ENCODE measurements around the gene CAST.

The CAST gene

GRCh38 chr5:96649681-96650540 lies 12.3 kb upstream of the CAST start:
- no peak for TF ChIP-seq POLR2AphosphoS5 (IDR thresholded peaks at IDR 0.05; ENCODE audit: low read depth, low read length)
- no peak for TF ChIP-seq SIN3A (IDR thresholded peaks at IDR 0.05; ENCODE audit: borderline replicate concordance, insufficient read depth, low read length)
- no peak for TF ChIP-seq FOXP2 (optimal IDR thresholded peaks at IDR 0.05; ENCODE audit: borderline replicate concordance, extremely low read depth, extremely low read length, insufficient read depth)
- no peak for TF ChIP-seq TAF1 (IDR thresholded peaks at IDR 0.05; ENCODE audit: borderline replicate concordance, insufficient read depth, low read length)
- TF ChIP-seq, protein P1, sequence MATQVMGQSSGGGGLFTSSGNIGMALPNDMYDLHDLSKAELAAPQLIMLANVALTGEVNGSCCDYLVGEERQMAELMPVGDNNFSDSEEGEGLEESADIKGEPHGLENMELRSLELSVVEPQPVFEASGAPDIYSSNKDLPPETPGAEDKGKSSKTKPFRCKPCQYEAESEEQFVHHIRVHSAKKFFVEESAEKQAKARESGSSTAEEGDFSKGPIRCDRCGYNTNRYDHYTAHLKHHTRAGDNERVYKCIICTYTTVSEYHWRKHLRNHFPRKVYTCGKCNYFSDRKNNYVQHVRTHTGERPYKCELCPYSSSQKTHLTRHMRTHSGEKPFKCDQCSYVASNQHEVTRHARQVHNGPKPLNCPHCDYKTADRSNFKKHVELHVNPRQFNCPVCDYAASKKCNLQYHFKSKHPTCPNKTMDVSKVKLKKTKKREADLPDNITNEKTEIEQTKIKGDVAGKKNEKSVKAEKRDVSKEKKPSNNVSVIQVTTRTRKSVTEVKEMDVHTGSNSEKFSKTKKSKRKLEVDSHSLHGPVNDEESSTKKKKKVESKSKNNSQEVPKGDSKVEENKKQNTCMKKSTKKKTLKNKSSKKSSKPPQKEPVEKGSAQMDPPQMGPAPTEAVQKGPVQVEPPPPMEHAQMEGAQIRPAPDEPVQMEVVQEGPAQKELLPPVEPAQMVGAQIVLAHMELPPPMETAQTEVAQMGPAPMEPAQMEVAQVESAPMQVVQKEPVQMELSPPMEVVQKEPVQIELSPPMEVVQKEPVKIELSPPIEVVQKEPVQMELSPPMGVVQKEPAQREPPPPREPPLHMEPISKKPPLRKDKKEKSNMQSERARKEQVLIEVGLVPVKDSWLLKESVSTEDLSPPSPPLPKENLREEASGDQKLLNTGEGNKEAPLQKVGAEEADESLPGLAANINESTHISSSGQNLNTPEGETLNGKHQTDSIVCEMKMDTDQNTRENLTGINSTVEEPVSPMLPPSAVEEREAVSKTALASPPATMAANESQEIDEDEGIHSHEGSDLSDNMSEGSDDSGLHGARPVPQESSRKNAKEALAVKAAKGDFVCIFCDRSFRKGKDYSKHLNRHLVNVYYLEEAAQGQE (IDR thresholded peaks at IDR 0.05; ENCODE audit: insufficient read depth in 1 of 2, low read depth in 2 of 2, low read length in 2 of 2) = no peak

- TF ChIP-seq FOXP2 (optimal IDR thresholded peaks at IDR 0.05; ENCODE audit: borderline replicate concordance, extremely low read depth, extremely low read length, insufficient read depth) = no peak
- TF ChIP-seq, protein P1 (IDR thresholded peaks at IDR 0.05; ENCODE audit: insufficient read depth in 1 of 2, low read depth in 2 of 2, low read length in 2 of 2) = no peak
- TF ChIP-seq SIN3A (IDR thresholded peaks at IDR 0.05; ENCODE audit: borderline replicate concordance, insufficient read depth, low read length) = no peak
- TF ChIP-seq POLR2AphosphoS5 (IDR thresholded peaks at IDR 0.05; ENCODE audit: low read depth, low read length) = no peak
- no peak for TF ChIP-seq TAF1 (IDR thresholded peaks at IDR 0.05; ENCODE audit: borderline replicate concordance, insufficient read depth, low read length)
Measured at GRCh38 chr5:96651047-96651446, 11.1 kb upstream of the CAST start.

- no peak for TF ChIP-seq POLR2AphosphoS5 (IDR thresholded peaks at IDR 0.05; ENCODE audit: low read depth, low read length)
- no peak for TF ChIP-seq TAF1 (IDR thresholded peaks at IDR 0.05; ENCODE audit: borderline replicate concordance, insufficient read depth, low read length)
- TF ChIP-seq, protein P1 (IDR thresholded peaks at IDR 0.05; ENCODE audit: insufficient read depth in 1 of 2, low read depth in 2 of 2, low read length in 2 of 2) = no peak
- no peak for TF ChIP-seq SIN3A (IDR thresholded peaks at IDR 0.05; ENCODE audit: borderline replicate concordance, insufficient read depth, low read length)
- no peak for TF ChIP-seq FOXP2 (optimal IDR thresholded peaks at IDR 0.05; ENCODE audit: borderline replicate concordance, extremely low read depth, extremely low read length, insufficient read depth)
Measured at GRCh38 chr5:96651948-96652753, 10.0 kb upstream of the CAST start.

GRCh38 chr5:96652769-96653454 lies 9.3 kb upstream of the CAST start:
- TF ChIP-seq, protein P1 (IDR thresholded peaks at IDR 0.05; ENCODE audit: insufficient read depth in 1 of 2, low read depth in 2 of 2, low read length in 2 of 2) = no peak
- TF ChIP-seq FOXP2 (optimal IDR thresholded peaks at IDR 0.05; ENCODE audit: borderline replicate concordance, extremely low read depth, extremely low read length, insufficient read depth) (no peak), SIN3A (IDR thresholded peaks at IDR 0.05; ENCODE audit: borderline replicate concordance, insufficient read depth, low read length) (no peak), POLR2AphosphoS5 (IDR thresholded peaks at IDR 0.05; ENCODE audit: low read depth, low read length) (no peak), TAF1 (IDR thresholded peaks at IDR 0.05; ENCODE audit: borderline replicate concordance, insufficient read depth, low read length) (no peak)

All from PFSK-1 (cell line).